Tibial artery (tissue), 4 donors: ENCODE results near the gene KCNA1.

Experiments used
- DNase-seq, 2 donors: peaks; one replicate each; pipeline ENCODE4 v3.0.0-alpha.2; 2019
- H3K27ac ChIP-seq, 2 donors: fragments of 200-600 bp; sonication (generic) in 1 of 2; 1 replicate in 1 of 2; 2 replicates in 1 of 2; pipeline ENCODE4 v1.5.1; 2018 to 2019; ENCODE audit warnings: mild to moderate bottlenecking in 1 of 2
- H3K27me3 ChIP-seq, 2 donors: fragments of 200-600 bp; sonication (generic) in 1 of 2; one replicate each; pipeline versions ENCODE4 v1.5.1 to v1.6.0; 2016 to 2019
- H3K36me3 ChIP-seq, 3 donors: fragments of 200-600 bp; sonication (generic) in 2 of 3; one replicate each; pipeline ENCODE4 v1.5.1; 2016 to 2019; ENCODE audit warnings: mild to moderate bottlenecking in 2 of 3
- H3K4me1 ChIP-seq, 4 donors: fragments of 200-600 bp; sonication (generic) in 2 of 4; 1 replicate in 3 of 4; 2 replicates in 1 of 4; pipeline ENCODE4 v1.5.1; 2016 to 2019
- H3K4me3 ChIP-seq, 2 donors: fragments of 200-600 bp; sonication (generic) in 1 of 2; 1 replicate in 1 of 2; 2 replicates in 1 of 2; pipeline ENCODE4 v1.5.1; 2018 to 2019; ENCODE audit warnings: mild to moderate bottlenecking in 2 of 2
- H3K9me3 ChIP-seq, 3 donors: fragments of 200-600 bp; sonication (generic) in 1 of 3; one replicate each; pipeline ENCODE4 v1.5.1; 2016 to 2019
- intact Hi-C: fragments of 100-400 bp; cut with DNase I; formaldehyde crosslinking; loops from one replicate; pipeline ENCODE4 v1.15.0; 2023; ENCODE audit warnings: low total_unique reads
- TF ChIP-seq, protein P1 (sequence below), 2 experiments: fragments of 200-600 bp in 1 of 2; fragments of 450-650 bp in 1 of 2; IDR thresholded peaks; one replicate each; pipeline ENCODE4 v1.5.1; 2017 to 2019; ENCODE audit warnings: antibody characterized with exemption in 2 of 2, mild to moderate bottlenecking in 1 of 2, moderate library complexity in 1 of 2

The KCNA1 gene

DNA sequence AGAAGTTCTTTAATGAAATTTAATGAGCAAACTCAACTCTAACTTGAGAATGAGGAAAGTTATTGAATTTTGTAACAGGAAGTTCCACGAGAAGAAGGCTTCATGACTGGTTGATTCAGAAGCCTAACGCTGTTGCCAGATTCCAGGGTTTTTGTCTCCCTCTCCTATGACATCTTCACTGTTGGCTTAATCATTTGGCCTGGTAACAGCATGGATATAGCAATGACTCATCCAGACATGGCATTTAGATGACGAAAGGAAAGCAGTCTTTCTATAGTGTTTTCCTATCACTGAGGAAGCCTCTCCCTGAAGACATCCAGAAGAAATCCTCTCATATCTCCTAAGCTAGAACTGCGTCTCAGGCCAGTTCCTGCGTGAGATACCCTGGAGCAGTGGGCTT, 9.4 kb upstream of the KCNA1 start:
- TF ChIP-seq, protein P1, sequence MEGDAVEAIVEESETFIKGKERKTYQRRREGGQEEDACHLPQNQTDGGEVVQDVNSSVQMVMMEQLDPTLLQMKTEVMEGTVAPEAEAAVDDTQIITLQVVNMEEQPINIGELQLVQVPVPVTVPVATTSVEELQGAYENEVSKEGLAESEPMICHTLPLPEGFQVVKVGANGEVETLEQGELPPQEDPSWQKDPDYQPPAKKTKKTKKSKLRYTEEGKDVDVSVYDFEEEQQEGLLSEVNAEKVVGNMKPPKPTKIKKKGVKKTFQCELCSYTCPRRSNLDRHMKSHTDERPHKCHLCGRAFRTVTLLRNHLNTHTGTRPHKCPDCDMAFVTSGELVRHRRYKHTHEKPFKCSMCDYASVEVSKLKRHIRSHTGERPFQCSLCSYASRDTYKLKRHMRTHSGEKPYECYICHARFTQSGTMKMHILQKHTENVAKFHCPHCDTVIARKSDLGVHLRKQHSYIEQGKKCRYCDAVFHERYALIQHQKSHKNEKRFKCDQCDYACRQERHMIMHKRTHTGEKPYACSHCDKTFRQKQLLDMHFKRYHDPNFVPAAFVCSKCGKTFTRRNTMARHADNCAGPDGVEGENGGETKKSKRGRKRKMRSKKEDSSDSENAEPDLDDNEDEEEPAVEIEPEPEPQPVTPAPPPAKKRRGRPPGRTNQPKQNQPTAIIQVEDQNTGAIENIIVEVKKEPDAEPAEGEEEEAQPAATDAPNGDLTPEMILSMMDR (IDR thresholded peaks at IDR 0.05) = no peak
- H3K36me3 ChIP-seq = no peaks in the 10 kb centered on the region

DNA sequence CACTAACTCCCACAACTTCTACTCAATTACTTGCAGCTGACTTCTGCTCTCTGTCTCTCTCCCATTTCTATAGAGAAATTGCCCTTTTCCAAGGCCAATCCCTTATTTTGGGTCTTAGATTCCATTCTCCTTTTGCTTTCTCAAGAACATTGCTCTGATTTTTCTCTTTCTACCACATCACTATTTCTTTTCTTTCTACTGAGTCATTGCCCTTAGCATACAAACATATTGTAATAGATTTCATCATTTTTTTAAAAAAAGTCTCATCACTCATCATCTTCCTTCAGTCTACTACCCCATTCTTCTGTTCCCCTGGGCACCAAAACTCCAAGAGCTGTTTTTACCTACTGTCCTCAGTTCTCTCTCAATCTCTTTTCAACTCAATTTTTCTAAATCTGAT, 4.4 kb upstream of the KCNA1 start:
- Histone ChIP-seq H3K27me3 (peaks cover under 1 to 67% of the 10 kb centered on the region in 2 donors), H3K9me3 (no peaks in the 10 kb centered on the region), H3K4me1 (peaks cover 0 to 18% (median 15%) of the 10 kb centered on the region in 4 donors), H3K4me3 (no peak overlapping the region), H3K27ac (no peak overlapping the region), H3K36me3 (no peaks in the 10 kb centered on the region)
- DNase-seq = no peak
- intact Hi-C loops = no loop called here
- TF ChIP-seq, protein P1 (IDR thresholded peaks at IDR 0.05) = no peak

More for the DNA sequence above, 9.4 kb upstream of the KCNA1 start:
- no peak for DNase-seq
- H3K27me3 ChIP-seq = peaks cover 0 to 22% of the 10 kb centered on the region in 2 donors
- intact Hi-C loops = no loop called here
- H3K4me1 ChIP-seq = no peaks in the 10 kb centered on the region
- no peaks in the 10 kb centered on the region for H3K9me3 ChIP-seq
- no peak overlapping the region for H3K4me3 ChIP-seq
- no peak overlapping the region for H3K27ac ChIP-seq

DNA sequence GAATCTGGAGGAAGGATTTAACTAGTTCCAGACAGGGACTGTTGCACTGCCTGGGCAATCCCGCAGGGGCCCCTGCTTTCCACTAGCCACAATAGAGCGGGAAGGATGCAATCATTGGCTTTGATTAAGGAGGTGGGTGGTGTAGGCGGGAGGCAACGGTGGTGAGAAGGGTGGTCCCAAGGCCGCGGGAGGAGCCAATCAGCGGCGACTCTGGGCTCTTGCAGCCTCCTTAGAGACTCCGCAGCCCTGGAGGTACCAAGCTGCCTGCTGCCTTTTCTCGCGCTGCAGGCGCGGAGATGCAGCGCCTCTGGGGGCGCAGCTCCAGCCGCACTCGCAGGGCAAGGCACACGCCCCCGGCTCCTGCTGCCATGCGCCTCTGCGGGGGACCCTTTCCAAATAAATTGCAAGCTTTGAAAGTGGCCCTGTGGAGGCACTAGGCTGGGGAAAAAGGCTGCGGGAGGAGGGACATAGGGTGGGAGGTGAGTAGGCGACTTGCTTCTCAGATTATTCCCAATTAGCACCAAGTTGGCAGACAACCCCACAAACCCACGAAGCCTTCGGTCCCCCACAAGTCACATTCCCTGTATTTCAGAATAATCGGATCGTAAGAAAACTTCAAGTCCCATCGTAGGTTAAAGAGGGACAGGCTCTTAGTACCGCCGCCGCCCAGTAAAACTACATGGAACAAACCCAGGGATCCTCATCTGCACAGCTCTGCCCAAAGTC, 858 bp upstream of the KCNA1 start:
- H3K4me1 ChIP-seq = peaks cover 0 to 29% (median 26%) of the 10 kb centered on the region in 4 donors
- peak overlapping the region in 1 of 2 donors; percentile 42 for H3K4me3 ChIP-seq
- no peak for DNase-seq
- intact Hi-C loops = no loop called here
- peaks cover 0 to 3% (median 0%) of the 10 kb centered on the region in 3 donors for H3K9me3 ChIP-seq
- TF ChIP-seq, protein P1 (IDR thresholded peaks at IDR 0.05) = no peak
- H3K27me3 ChIP-seq = peaks cover 2 to 85% of the 10 kb centered on the region in 2 donors
- no peaks in the 10 kb centered on the region for H3K36me3 ChIP-seq
- no peak overlapping the region for H3K27ac ChIP-seq

DNA sequence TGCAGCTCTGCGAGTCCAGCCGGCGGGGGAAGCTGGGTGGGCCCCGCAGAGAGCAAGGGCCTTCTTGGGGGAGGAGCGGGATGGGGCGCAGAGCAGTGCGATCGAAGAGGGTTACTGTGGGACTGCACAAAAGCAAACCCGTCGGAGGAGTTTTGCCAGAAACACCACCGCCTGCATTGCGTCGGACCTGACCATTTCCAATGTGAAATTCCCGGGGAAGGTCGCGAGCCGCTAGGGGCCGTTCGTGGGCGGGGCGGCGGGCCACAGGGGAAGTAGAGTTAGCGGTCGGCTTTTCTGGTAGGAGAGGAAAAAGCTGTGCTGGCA, 333 bp upstream of the KCNA1 start:
- H3K4me3 ChIP-seq = peak overlapping the region; percentile 41 to 42
- intact Hi-C loops = no loop called here
- peaks cover 0 to 29% (median 26%) of the 10 kb centered on the region in 4 donors for H3K4me1 ChIP-seq
- H3K27ac ChIP-seq = no peak overlapping the region
- H3K27me3 ChIP-seq = peaks cover 2 to 79% of the 10 kb centered on the region in 2 donors
- TF ChIP-seq, protein P1 (IDR thresholded peaks at IDR 0.05) = no peak
- no peak for DNase-seq
- no peaks in the 10 kb centered on the region for H3K36me3 ChIP-seq
- H3K9me3 ChIP-seq = peaks cover 0 to 3% (median 0%) of the 10 kb centered on the region in 3 donors

DNA sequence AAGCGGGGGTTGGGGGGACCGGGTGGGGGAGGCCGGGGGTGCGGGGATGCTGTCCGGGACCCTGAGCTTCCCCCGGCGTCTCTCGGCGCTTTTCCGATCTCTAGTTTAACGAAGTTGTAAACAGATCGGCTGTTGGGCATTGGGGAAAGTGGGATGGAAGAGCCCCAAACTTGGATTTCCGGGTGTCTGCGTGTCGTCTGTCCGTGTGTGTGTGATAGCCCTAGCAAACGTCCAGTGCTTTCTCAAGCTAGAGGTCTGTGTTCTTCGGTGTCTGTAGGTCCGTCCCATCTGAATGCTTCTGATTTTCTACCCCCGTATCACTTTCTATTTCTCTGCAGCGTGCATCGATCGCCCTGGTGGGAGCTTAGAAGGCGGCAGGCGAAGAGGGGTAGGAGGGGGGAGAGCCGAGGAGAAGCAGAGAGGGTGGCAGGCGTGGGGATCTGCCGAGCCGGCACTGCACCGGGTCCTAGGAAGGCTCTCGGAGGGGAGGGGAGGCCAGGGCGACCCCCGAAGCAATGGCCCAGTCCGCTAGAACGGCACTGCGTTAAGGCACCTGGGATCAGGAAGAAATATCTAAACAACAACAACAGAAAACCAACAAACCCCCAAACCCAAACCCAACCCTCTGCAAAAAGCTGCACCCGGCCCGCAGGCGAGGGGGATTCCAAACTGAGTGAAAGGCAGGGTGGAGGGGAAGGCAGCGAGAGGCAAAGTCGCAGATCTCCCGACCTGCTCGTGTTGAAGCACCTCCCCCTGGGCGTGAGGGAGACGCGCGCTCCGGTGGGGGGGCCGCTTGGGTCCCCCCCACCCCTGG, 1.0 kb downstream of the KCNA1 start:
- Histone ChIP-seq H3K27me3 (peaks cover 2 to 77% of the 10 kb centered on the region in 2 donors), H3K4me1 (peaks cover 0 to 29% (median 26%) of the 10 kb centered on the region in 4 donors), H3K4me3 (peak overlapping the region; percentile 41 to 42), H3K27ac (no peak overlapping the region), H3K9me3 (peaks cover 0 to 3% (median 0%) of the 10 kb centered on the region in 3 donors), H3K36me3 (no peaks in the 10 kb centered on the region)
- intact Hi-C loops = no loop called here
- TF ChIP-seq, protein P1 (IDR thresholded peaks at IDR 0.05) = no peak
- DNase-seq = no peak
